Activated B cell treated with CpG ODN at 0.5 μM for 24 hours (primary cell): ENCODE measurements around the gene ASB11. TPM values are rescaled to one million over a fixed set of nuclear protein-coding genes. Genes with fewer than 3 reads are reported as not detected.
"Not testable (repeated sequence)": the region's sequence is repeated elsewhere in the genome, so short reads cannot be mapped to it uniquely, and the experiment has no call there.

Experiments
- ATAC-seq: fragments of 200-7000 bp; cut with Tn5 transposase; one replicate; pipeline ENCODE4 v1.10.0; 2021; ENCODE audit warnings: low read depth, mild to moderate bottlenecking, moderate library complexity
- CTCF ChIA-PET: fragments of 350-600 bp; sonication (Branson Sonifier 250); formaldehyde crosslinking; loops from one replicate; lab custom pipeline; 2021; ENCODE audit warnings: antibody characterized with exemption; lab: Charles Lee
- POLR2A ChIA-PET: fragments of 350-600 bp; sonication (Branson Sonifier 250); formaldehyde crosslinking; loops from one replicate; lab custom pipeline; 2021; ENCODE audit warnings: antibody characterized with exemption; lab: Charles Lee
- DNase-seq: peaks from one replicate; pipeline ENCODE4 v3.0.0; 2022
- H3K27ac Mint-ChIP-seq: one replicate; pipeline ENCODE4 v1.8.0; 2020; ENCODE audit warnings: mixed read lengths
- H3K27me3 Mint-ChIP-seq: one replicate; pipeline ENCODE4 v1.8.0; 2021; ENCODE audit warnings: mixed read lengths
- H3K36me3 Mint-ChIP-seq: one replicate; pipeline ENCODE4 v1.8.0; 2021; ENCODE audit warnings: low read depth, mixed read lengths
- H3K4me1 Mint-ChIP-seq: one replicate; pipeline ENCODE4 v1.8.0; 2021; ENCODE audit warnings: mixed read lengths
- H3K4me3 Mint-ChIP-seq: one replicate; pipeline ENCODE4 v1.8.0; 2020; ENCODE audit warnings: mild to moderate bottlenecking, mixed read lengths
- H3K9me3 Mint-ChIP-seq: one replicate; pipeline ENCODE4 v1.8.0; 2020; ENCODE audit warnings: mixed read lengths
- CTCF ChIP-seq: fragments of 200-600 bp; IDR thresholded peaks from one replicate; pipeline ENCODE4 v1.8.0; 2022; ENCODE audit warnings: antibody characterized with exemption, mild to moderate bottlenecking
- intact Hi-C: fragments of 100-400 bp; cut with micrococcal nuclease; formaldehyde crosslinking; loops from one replicate; pipeline ENCODE4 v1.15.1; 2024
- total RNA-seq: library from RNA; stranded (reverse); gene quantifications from 2 replicates; pipeline ENCODE4 v1.2.3, GENCODE V29; 2022

The ASB11 gene
- total RNA-seq, 1 donor from 2014 or later = not detected

- no peaks in the 10 kb centered on the region for H3K9me3 Mint-ChIP-seq
- no peak overlapping the region for H3K4me3 Mint-ChIP-seq
- no peaks in the 10 kb centered on the region for H3K27me3 Mint-ChIP-seq
- no peak for DNase-seq
- H3K4me1 Mint-ChIP-seq = no peaks in the 10 kb centered on the region
- no peak for ATAC-seq
- POLR2A ChIA-PET = no interaction called here
- no peaks in the 10 kb centered on the region for H3K36me3 Mint-ChIP-seq
- intact Hi-C loops = no loop called here
- H3K27ac Mint-ChIP-seq = no peak overlapping the region
- CTCF ChIA-PET = no interaction called here
- TF ChIP-seq CTCF = no peak
Measured at GRCh38 chrX:15277604-15278003, 37.8 kb downstream of the ASB11 start.

GRCh38 chrX:15274946-15275345 is 40.5 kb downstream of the ASB11 start:
- no peaks in the 10 kb centered on the region for H3K9me3 Mint-ChIP-seq
- intact Hi-C loops = no loop called here
- no peaks in the 10 kb centered on the region for H3K4me1 Mint-ChIP-seq
- H3K36me3 Mint-ChIP-seq = no peaks in the 10 kb centered on the region
- H3K4me3 Mint-ChIP-seq = no peak overlapping the region
- no peak overlapping the region for H3K27ac Mint-ChIP-seq
- CTCF ChIA-PET = no interaction called here
- TF ChIP-seq CTCF = no peak
- ATAC-seq (no peak), DNase-seq (no peak)
- no peaks in the 10 kb centered on the region for H3K27me3 Mint-ChIP-seq
- POLR2A ChIA-PET = no interaction called here

- ATAC-seq, H3K4me3 Mint-ChIP-seq, CTCF ChIA-PET: not testable (repeated sequence)
Measured at GRCh38 chrX:15273275-15273674, 42.2 kb downstream of the ASB11 start.

GRCh38 chrX:15271757-15272156 is 43.7 kb downstream of the ASB11 start:
- intact Hi-C loops = no loop called here
- no peak overlapping the region for H3K4me3 Mint-ChIP-seq
- ChIA-PET POLR2A (no interaction called here), CTCF (no interaction called here)
- ATAC-seq (no peak), DNase-seq (no peak)
- no peaks in the 10 kb centered on the region for H3K9me3 Mint-ChIP-seq
- H3K4me1 Mint-ChIP-seq = no peaks in the 10 kb centered on the region
- H3K27ac Mint-ChIP-seq = no peak overlapping the region
- H3K36me3 Mint-ChIP-seq = no peaks in the 10 kb centered on the region
- no peaks in the 10 kb centered on the region for H3K27me3 Mint-ChIP-seq
- TF ChIP-seq CTCF = no peak

More at GRCh38 chrX:15273275-15273674, 42.2 kb downstream of the ASB11 start:
- H3K9me3 Mint-ChIP-seq, H3K27ac Mint-ChIP-seq, POLR2A ChIA-PET, H3K27me3 Mint-ChIP-seq, H3K36me3 Mint-ChIP-seq, DNase-seq, intact Hi-C loops, H3K4me1 Mint-ChIP-seq: not testable (repeated sequence)

GRCh38 chrX:15269618-15270521 is 45.6 kb downstream of the ASB11 start, which contains the start of gene ASB9:
ASB9 (minus strand) TSS chrX:15270083; CDS start chrX:15269874, 209 bp downstream.
- Mint-ChIP-seq H3K4me3 (no peak within 1 kb of the TSS), H3K27ac (no peak within 1 kb of the TSS)
- CTCF ChIA-PET = no interaction called here

More at GRCh38 chrX:15269618-15270521, 45.6 kb downstream of the ASB11 start, which contains the start of gene ASB9:
- intact Hi-C loops = no loop called here
- no peak for ATAC-seq
- no peak for TF ChIP-seq CTCF
- POLR2A ChIA-PET = no interaction called here
- no peaks in the 10 kb centered on the region for H3K9me3 Mint-ChIP-seq
- H3K4me1 Mint-ChIP-seq = no peaks in the 10 kb centered on the region
- DNase-seq = no peak
- no peaks in the 10 kb centered on the region for H3K36me3 Mint-ChIP-seq
- no peaks in the 10 kb centered on the region for H3K27me3 Mint-ChIP-seq
